Neural crest cell (in vitro differentiated cells): Measurements from ENCODE around the gene ARHGAP6. TPM values are rescaled to one million over a fixed set of nuclear protein-coding genes. Genes with fewer than 3 reads are reported as not detected.

ENCODE experiments used
- DNase-seq: peaks from one replicate; pipeline ENCODE4 v3.0.0; 2021; ENCODE audit warnings: low read depth, mixed read lengths, low spot score
- H3K27ac Mint-ChIP-seq: one replicate; pipeline ENCODE4 v1.8.0; 2021; ENCODE audit warnings: mild to moderate bottlenecking, mixed read lengths; ENCODE audit not compliant: unreplicated experiment
- H3K27me3 Mint-ChIP-seq: 2 replicates; pipeline ENCODE4 v1.8.0; 2021; ENCODE audit warnings: low read depth, mild to moderate bottlenecking, mixed read lengths
- H3K36me3 Mint-ChIP-seq: 2 replicates; pipeline ENCODE4 v1.8.0; 2021; ENCODE audit warnings: low read depth, mild to moderate bottlenecking, mixed read lengths
- H3K4me1 Mint-ChIP-seq: 2 replicates; pipeline ENCODE4 v1.8.0; 2021; ENCODE audit warnings: mixed read lengths
- H3K4me3 Mint-ChIP-seq: one replicate; pipeline ENCODE4 v1.8.0; 2021; ENCODE audit warnings: mild to moderate bottlenecking, mixed read lengths
- H3K9me3 Mint-ChIP-seq: 2 replicates; pipeline ENCODE4 v1.8.0; 2021; ENCODE audit warnings: mixed read lengths
- CTCF ChIP-seq: fragments of 200-600 bp; sonication (generic); conservative IDR thresholded peaks from 2 replicates; pipeline ENCODE4 v1.5.0; 2021; ENCODE audit warnings: antibody characterized with exemption, mild to moderate bottlenecking
- total RNA-seq: library from RNA; stranded (reverse); gene quantifications from 2 replicates; pipeline ENCODE4 v1.2.1, GENCODE V29; 2021

The ARHGAP6 gene
- total RNA-seq, 1 donor from 2014 or later: 2.7 TPM

GRCh38 chrX:11113731-11114130 lies 552.0 kb downstream of the ARHGAP6 start:
- H3K36me3 Mint-ChIP-seq: no peaks in the 10 kb centered on the region
- H3K27ac Mint-ChIP-seq: no peak overlapping the region
- no peaks in the 10 kb centered on the region for H3K27me3 Mint-ChIP-seq
- DNase-seq: no peak
- no peak for TF ChIP-seq CTCF
- no peaks in the 10 kb centered on the region for H3K9me3 Mint-ChIP-seq
- peak overlapping the region; percentile 5 for H3K4me3 Mint-ChIP-seq
- peaks cover 6% of the 10 kb centered on the region for H3K4me1 Mint-ChIP-seq

- DNase-seq: no peak
- no peak for TF ChIP-seq CTCF
- H3K4me3 Mint-ChIP-seq: no peak overlapping the region
- no peaks in the 10 kb centered on the region for H3K27me3 Mint-ChIP-seq
- H3K9me3 Mint-ChIP-seq: no peaks in the 10 kb centered on the region
- no peak overlapping the region for H3K27ac Mint-ChIP-seq
- H3K36me3 Mint-ChIP-seq: no peaks in the 10 kb centered on the region
- peaks cover 6% of the 10 kb centered on the region for H3K4me1 Mint-ChIP-seq
Measured at GRCh38 chrX:11111947-11112346, 553.8 kb downstream of the ARHGAP6 start.

- no peak for TF ChIP-seq CTCF
- no peak within 1 kb of the TSS for H3K4me3 Mint-ChIP-seq
- no peaks in the 10 kb centered on the region for H3K9me3 Mint-ChIP-seq
- H3K36me3 Mint-ChIP-seq: peaks cover 3% of the 10 kb centered on the region
- H3K27me3 Mint-ChIP-seq: no peaks in the 10 kb centered on the region
- DNase-seq: peak; percentile 58
- peak within 1 kb of the TSS; percentile 99 for H3K27ac Mint-ChIP-seq
- peaks cover 6% of the 10 kb centered on the region for H3K4me1 Mint-ChIP-seq
Measured at GRCh38 chrX:11111037-11111851, 554.5 kb downstream of the ARHGAP6 start, which contains the start of gene HCCS. HCCS (plus strand) TSS chrX:11111332; CDS start chrX:11112061, 729 bp downstream.

- Mint-ChIP-seq H3K27ac (no peak overlapping the region), H3K4me1 (peaks cover 6% of the 10 kb centered on the region)
Measured at GRCh38 chrX:11109968-11110367, 555.8 kb downstream of the ARHGAP6 start.

GRCh38 chrX:11108253-11108941 lies 557.3 kb downstream of the ARHGAP6 start:
- no peak overlapping the region for H3K27ac Mint-ChIP-seq
- H3K9me3 Mint-ChIP-seq: no peaks in the 10 kb centered on the region
- no peak for TF ChIP-seq CTCF
- H3K4me3 Mint-ChIP-seq: no peak overlapping the region
- no peak for DNase-seq
- no peaks in the 10 kb centered on the region for H3K27me3 Mint-ChIP-seq
- peaks cover 6% of the 10 kb centered on the region for H3K4me1 Mint-ChIP-seq
- peaks cover 3% of the 10 kb centered on the region for H3K36me3 Mint-ChIP-seq

More at GRCh38 chrX:11109968-11110367, 555.8 kb downstream of the ARHGAP6 start:
- Mint-ChIP-seq H3K27me3 (no peaks in the 10 kb centered on the region), H3K9me3 (no peaks in the 10 kb centered on the region), H3K36me3 (peaks cover 3% of the 10 kb centered on the region), H3K4me3 (no peak overlapping the region)
- no peak for TF ChIP-seq CTCF
- no peak for DNase-seq
